Measurements from ENCODE around the gene FAM117A.

DNA sequence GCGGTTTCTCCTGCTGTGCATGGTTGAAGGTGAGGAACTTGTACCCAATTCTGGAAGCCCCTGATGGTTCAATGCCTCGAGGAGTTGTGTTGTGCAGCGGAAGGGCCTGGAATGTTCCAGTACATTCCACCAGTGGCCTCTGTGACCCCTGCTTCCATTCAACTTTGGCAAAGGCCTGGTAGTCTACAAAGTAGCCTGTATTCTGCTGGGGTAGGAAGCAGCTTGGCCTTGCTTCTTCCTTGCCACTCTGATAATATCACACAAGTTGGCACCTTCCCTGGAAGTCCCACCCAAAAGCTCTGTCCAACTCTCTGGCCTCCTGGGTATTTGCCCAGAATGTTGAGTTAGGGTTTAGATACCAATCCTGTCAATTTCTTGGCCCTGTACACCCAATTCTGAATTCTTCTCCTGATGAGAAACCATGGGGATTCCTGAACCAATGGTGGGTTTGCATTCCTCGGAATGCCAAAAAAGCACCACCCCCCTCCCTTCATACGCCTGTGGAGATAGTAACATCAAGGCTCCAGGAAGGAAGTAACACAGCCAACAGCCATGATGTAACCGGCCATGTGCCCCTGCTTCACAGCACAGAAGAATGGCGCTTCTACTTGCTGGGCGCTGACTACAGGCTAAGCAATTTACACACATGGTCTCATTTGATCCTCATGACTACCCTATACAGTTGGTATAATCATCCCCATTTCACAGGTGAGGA is 11.8 kb upstream of the FAM117A start:
- TF ChIP-seq FOXM1 (IDR thresholded peaks at IDR 0.05; ENCODE audit: borderline replicate concordance, low read depth) (no peak), TAF1 (IDR thresholded peaks at IDR 0.05; ENCODE audit: low read depth) (no peak), ZBTB7A (IDR thresholded peaks at IDR 0.05; ENCODE audit: low read depth) (no peak), CEBPB (IDR thresholded peaks at IDR 0.05) (no peak), USF1 (IDR thresholded peaks at IDR 0.05) (no peak), RAD21 (IDR thresholded peaks at IDR 0.05; ENCODE audit: low read depth) (no peak), EP300 (IDR thresholded peaks at IDR 0.05; ENCODE audit: borderline replicate concordance) (no peak)
- TF ChIP-seq, protein P1, sequence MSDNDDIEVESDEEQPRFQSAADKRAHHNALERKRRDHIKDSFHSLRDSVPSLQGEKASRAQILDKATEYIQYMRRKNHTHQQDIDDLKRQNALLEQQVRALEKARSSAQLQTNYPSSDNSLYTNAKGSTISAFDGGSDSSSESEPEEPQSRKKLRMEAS (IDR thresholded peaks at IDR 0.05) = no peak
- TF ChIP-seq, protein P2, sequence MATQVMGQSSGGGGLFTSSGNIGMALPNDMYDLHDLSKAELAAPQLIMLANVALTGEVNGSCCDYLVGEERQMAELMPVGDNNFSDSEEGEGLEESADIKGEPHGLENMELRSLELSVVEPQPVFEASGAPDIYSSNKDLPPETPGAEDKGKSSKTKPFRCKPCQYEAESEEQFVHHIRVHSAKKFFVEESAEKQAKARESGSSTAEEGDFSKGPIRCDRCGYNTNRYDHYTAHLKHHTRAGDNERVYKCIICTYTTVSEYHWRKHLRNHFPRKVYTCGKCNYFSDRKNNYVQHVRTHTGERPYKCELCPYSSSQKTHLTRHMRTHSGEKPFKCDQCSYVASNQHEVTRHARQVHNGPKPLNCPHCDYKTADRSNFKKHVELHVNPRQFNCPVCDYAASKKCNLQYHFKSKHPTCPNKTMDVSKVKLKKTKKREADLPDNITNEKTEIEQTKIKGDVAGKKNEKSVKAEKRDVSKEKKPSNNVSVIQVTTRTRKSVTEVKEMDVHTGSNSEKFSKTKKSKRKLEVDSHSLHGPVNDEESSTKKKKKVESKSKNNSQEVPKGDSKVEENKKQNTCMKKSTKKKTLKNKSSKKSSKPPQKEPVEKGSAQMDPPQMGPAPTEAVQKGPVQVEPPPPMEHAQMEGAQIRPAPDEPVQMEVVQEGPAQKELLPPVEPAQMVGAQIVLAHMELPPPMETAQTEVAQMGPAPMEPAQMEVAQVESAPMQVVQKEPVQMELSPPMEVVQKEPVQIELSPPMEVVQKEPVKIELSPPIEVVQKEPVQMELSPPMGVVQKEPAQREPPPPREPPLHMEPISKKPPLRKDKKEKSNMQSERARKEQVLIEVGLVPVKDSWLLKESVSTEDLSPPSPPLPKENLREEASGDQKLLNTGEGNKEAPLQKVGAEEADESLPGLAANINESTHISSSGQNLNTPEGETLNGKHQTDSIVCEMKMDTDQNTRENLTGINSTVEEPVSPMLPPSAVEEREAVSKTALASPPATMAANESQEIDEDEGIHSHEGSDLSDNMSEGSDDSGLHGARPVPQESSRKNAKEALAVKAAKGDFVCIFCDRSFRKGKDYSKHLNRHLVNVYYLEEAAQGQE (IDR thresholded peaks at IDR 0.05; ENCODE audit: low read depth) = no peak
